GM23338 (cell line): ENCODE results near the gene BSND. TPM values are rescaled to one million over a fixed set of nuclear protein-coding genes. Genes with fewer than 3 reads are reported as not detected.

Experiments
- ATAC-seq: fragments of 200-7000 bp; cut with Tn5 transposase; 3 replicates; pipeline ENCODE4 v1.9.1; 2020
- DNase-seq: peaks from one replicate; pipeline ENCODE4 v3.0.0-alpha.2; 2015; ENCODE audit warnings: low spot score
- H2AFZ ChIP-seq: fragments of 200-600 bp; sonication (generic); 2 replicates; pipeline ENCODE4 v1.8.0; 2016; ENCODE audit warnings: antibody characterized with exemption, mild to moderate bottlenecking, moderate library complexity
- H3F3A ChIP-seq: fragments of 200-600 bp; sonication (generic); replicated peaks from 2 replicates; pipeline ENCODE4 v1.8.0; 2017; ENCODE audit warnings: antibody characterized with exemption, mixed run types, low read depth
- H3K27ac ChIP-seq: fragments of 200-600 bp; sonication (generic); 2 replicates; pipeline ENCODE4 v1.6.1; 2016; ENCODE audit warnings: low read depth
- H3K27me3 ChIP-seq: fragments of 200-600 bp; sonication (generic); 2 replicates; pipeline ENCODE4 v1.8.0; 2016; ENCODE audit warnings: mild to moderate bottlenecking, mixed run types, moderate library complexity; ENCODE audit not compliant: insufficient read depth
- H3K36me3 ChIP-seq: fragments of 200-600 bp; sonication (generic); 2 replicates; pipeline ENCODE4 v1.8.0; 2016; ENCODE audit warnings: mild to moderate bottlenecking; ENCODE audit not compliant: insufficient read depth
- H3K4me1 ChIP-seq: fragments of 200-600 bp; sonication (generic); 2 replicates; pipeline ENCODE4 v1.8.0; 2016; ENCODE audit warnings: mild to moderate bottlenecking, moderate library complexity; ENCODE audit not compliant: insufficient read depth
- H3K4me2 ChIP-seq: fragments of 200-600 bp; sonication (generic); 2 replicates; pipeline ENCODE4 v1.7.1; 2017; ENCODE audit warnings: mixed run types
- H3K4me3 ChIP-seq: fragments of 200-600 bp; sonication (generic); 2 replicates; pipeline ENCODE4 v1.6.1; 2016; ENCODE audit warnings: mixed run types
- H3K79me2 ChIP-seq: fragments of 200-600 bp; sonication (generic); replicated peaks from 2 replicates; pipeline ENCODE4 v1.8.0; 2017; ENCODE audit warnings: mild to moderate bottlenecking; ENCODE audit not compliant: insufficient read depth
- H3K9me2 ChIP-seq: fragments of 200-600 bp; sonication (generic); 2 replicates; pipeline ENCODE4 v1.8.0; 2017; ENCODE audit not compliant: insufficient read depth
- H4K20me1 ChIP-seq: fragments of 200-600 bp; sonication (generic); replicated peaks from 2 replicates; pipeline ENCODE4 v1.8.0; 2017; ENCODE audit warnings: mild to moderate bottlenecking; ENCODE audit not compliant: insufficient read depth
- H3K27ac Mint-ChIP-seq: 2 replicates; pipeline ENCODE4 v1.8.0; 2020; ENCODE audit warnings: inconsistent platforms, mild to moderate bottlenecking, moderate library complexity, mixed read lengths
- H3K27me3 Mint-ChIP-seq: 3 replicates; pipeline ENCODE4 v1.8.0; 2022; ENCODE audit warnings: low read depth, mild to moderate bottlenecking, moderate library complexity, mixed read lengths, inconsistent platforms; ENCODE audit not compliant: insufficient read depth, poor library complexity
- H3K36me3 Mint-ChIP-seq: 3 replicates; pipeline ENCODE4 v1.8.0; 2021; ENCODE audit warnings: low read depth, mild to moderate bottlenecking, inconsistent platforms, moderate library complexity, mixed read lengths
- H3K4me1 Mint-ChIP-seq: 3 replicates; pipeline ENCODE4 v1.8.0; 2020; ENCODE audit warnings: mild to moderate bottlenecking, inconsistent platforms, mixed read lengths
- H3K4me3 Mint-ChIP-seq: 3 replicates; pipeline ENCODE4 v1.8.0; 2021; ENCODE audit warnings: moderate library complexity, mild to moderate bottlenecking, inconsistent platforms, mixed read lengths
- H3K9me3 Mint-ChIP-seq: 3 replicates; pipeline ENCODE4 v1.8.0; 2020; ENCODE audit warnings: moderate library complexity, mild to moderate bottlenecking, inconsistent platforms, mixed read lengths
- CREB1 ChIP-seq: fragments of 250-450 bp; sonication (Bioruptor Pico); IDR thresholded peaks from 2 replicates; pipeline ENCODE4 v1.5.0; 2020; ENCODE audit warnings: low read depth, mild to moderate bottlenecking, moderate library complexity
- EZH2 ChIP-seq: fragments of 200-600 bp; sonication (generic); IDR thresholded peaks from one replicate; pipeline ENCODE4 v1.8.0; 2017; ENCODE audit warnings: antibody characterized with exemption, mild to moderate bottlenecking, low read depth; ENCODE audit not compliant: unreplicated experiment
- EZH2phosphoT487 ChIP-seq: fragments of 200-600 bp; sonication (generic); IDR thresholded peaks from one replicate; pipeline ENCODE4 v1.8.1; 2018; ENCODE audit warnings: antibody characterized with exemption; ENCODE audit not compliant: unreplicated experiment
- JUNB ChIP-seq: IDR thresholded peaks from one replicate; pipeline ENCODE4 v1.6.1; 2016; ENCODE audit warnings: antibody characterized with exemption; ENCODE audit not compliant: unreplicated experiment
- NANOG ChIP-seq: IDR thresholded peaks from 2 replicates; pipeline ENCODE4 v1.6.1; 2016; ENCODE audit warnings: antibody characterized with exemption, borderline replicate concordance
- POLR2AphosphoS5 ChIP-seq: IDR thresholded peaks from 2 replicates; pipeline ENCODE4 v1.6.1; 2016; ENCODE audit warnings: antibody characterized with exemption, low read depth
- STAT1 ChIP-seq: IDR thresholded peaks from one replicate; pipeline ENCODE4 v1.6.1; 2016; ENCODE audit warnings: antibody characterized with exemption; ENCODE audit not compliant: unreplicated experiment
- ZNF331 ChIP-seq: fragments of 250-450 bp; sonication (Bioruptor Pico); IDR thresholded peaks from 2 replicates; pipeline ENCODE4 v1.5.0; 2020; ENCODE audit warnings: low read depth, mild to moderate bottlenecking, moderate library complexity
- polyA plus RNA-seq: library from polyadenylated mRNA; unstranded; fragments of >200 nt; fragmentation: Nextera tagmentation; extraction: Ambion mirVana; gene quantifications from 2 replicates; pipeline ENCODE4 v1.2.1, GENCODE V29; 2016
- total RNA-seq: library from RNA; depleted of rRNA; stranded (reverse); fragments of >200 nt; shearing (Covaris generic); gene quantifications from 2 replicates; pipeline ENCODE4 v1.2.3, GENCODE V29; 2014
- TF ChIP-seq, protein P1 (sequence below), 2 experiments: fragments of 200-600 bp in 1 of 2; sonication (generic) in 1 of 2; conservative IDR thresholded peaks; 2 replicates each; pipeline versions ENCODE4 v1.5.1 to v1.6.1; 2016 to 2017; ENCODE audit warnings: antibody characterized with exemption in 2 of 2, low read depth in 2 of 2, mild to moderate bottlenecking in 2 of 2, moderate library complexity in 1 of 2
- TF ChIP-seq, protein P2 (sequence below): IDR thresholded peaks from one replicate; pipeline ENCODE4 v1.6.1; 2018; ENCODE audit warnings: antibody characterized with exemption; ENCODE audit not compliant: unreplicated experiment
- TF ChIP-seq, protein P3 (sequence below): IDR thresholded peaks from 2 replicates; pipeline ENCODE4 v1.6.1; 2016; ENCODE audit warnings: antibody characterized with exemption
- TF ChIP-seq, protein P4 (sequence below): fragments of 250-450 bp; sonication (Bioruptor Pico); IDR thresholded peaks from 2 replicates; pipeline ENCODE4 v1.5.0; 2020; ENCODE audit warnings: mild to moderate bottlenecking, moderate library complexity

The BSND gene
- total and polyA plus RNA-seq, 2 experiments from 2014 or later, result 0.55 to 1.4 TPM

DNA sequence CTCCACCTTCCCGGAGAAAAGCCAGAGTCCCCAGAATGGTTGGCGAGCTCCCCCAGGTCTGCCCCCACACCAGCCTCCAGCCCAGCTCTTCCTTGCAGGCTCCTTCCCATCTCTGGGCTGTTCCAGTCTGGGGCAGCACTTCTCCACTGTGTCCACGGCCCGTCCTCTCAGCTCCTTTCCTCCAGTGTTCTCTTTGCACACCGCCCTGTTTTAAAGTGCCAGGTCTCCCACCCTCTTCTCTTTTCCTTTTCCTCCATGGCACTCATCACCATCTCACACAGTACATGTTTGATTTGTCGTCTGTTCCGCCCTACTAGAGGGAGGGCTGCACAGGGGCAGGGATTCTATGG, 34.5 kb downstream of the BSND start:
- no peaks in the 10 kb centered on the region for H3F3A ChIP-seq
- peaks cover 28% of the 10 kb centered on the region for H3K4me1 ChIP-seq
- TF ChIP-seq CREB1 (CRISPR knock-in tag) (no peak), POLR2AphosphoS5 (no peak), ZNF331 (no peak), NANOG (no peak), EZH2phosphoT487 (no peak), JUNB (no peak), STAT1 (no peak), EZH2 (no peak)
- TF ChIP-seq, protein P1, sequence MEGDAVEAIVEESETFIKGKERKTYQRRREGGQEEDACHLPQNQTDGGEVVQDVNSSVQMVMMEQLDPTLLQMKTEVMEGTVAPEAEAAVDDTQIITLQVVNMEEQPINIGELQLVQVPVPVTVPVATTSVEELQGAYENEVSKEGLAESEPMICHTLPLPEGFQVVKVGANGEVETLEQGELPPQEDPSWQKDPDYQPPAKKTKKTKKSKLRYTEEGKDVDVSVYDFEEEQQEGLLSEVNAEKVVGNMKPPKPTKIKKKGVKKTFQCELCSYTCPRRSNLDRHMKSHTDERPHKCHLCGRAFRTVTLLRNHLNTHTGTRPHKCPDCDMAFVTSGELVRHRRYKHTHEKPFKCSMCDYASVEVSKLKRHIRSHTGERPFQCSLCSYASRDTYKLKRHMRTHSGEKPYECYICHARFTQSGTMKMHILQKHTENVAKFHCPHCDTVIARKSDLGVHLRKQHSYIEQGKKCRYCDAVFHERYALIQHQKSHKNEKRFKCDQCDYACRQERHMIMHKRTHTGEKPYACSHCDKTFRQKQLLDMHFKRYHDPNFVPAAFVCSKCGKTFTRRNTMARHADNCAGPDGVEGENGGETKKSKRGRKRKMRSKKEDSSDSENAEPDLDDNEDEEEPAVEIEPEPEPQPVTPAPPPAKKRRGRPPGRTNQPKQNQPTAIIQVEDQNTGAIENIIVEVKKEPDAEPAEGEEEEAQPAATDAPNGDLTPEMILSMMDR (conservative IDR thresholded peaks at IDR 0.05; ENCODE audit: low read depth in 2 of 2), result no peak
- TF ChIP-seq, protein P2, sequence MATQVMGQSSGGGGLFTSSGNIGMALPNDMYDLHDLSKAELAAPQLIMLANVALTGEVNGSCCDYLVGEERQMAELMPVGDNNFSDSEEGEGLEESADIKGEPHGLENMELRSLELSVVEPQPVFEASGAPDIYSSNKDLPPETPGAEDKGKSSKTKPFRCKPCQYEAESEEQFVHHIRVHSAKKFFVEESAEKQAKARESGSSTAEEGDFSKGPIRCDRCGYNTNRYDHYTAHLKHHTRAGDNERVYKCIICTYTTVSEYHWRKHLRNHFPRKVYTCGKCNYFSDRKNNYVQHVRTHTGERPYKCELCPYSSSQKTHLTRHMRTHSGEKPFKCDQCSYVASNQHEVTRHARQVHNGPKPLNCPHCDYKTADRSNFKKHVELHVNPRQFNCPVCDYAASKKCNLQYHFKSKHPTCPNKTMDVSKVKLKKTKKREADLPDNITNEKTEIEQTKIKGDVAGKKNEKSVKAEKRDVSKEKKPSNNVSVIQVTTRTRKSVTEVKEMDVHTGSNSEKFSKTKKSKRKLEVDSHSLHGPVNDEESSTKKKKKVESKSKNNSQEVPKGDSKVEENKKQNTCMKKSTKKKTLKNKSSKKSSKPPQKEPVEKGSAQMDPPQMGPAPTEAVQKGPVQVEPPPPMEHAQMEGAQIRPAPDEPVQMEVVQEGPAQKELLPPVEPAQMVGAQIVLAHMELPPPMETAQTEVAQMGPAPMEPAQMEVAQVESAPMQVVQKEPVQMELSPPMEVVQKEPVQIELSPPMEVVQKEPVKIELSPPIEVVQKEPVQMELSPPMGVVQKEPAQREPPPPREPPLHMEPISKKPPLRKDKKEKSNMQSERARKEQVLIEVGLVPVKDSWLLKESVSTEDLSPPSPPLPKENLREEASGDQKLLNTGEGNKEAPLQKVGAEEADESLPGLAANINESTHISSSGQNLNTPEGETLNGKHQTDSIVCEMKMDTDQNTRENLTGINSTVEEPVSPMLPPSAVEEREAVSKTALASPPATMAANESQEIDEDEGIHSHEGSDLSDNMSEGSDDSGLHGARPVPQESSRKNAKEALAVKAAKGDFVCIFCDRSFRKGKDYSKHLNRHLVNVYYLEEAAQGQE, result no peak
- TF ChIP-seq, protein P3, sequence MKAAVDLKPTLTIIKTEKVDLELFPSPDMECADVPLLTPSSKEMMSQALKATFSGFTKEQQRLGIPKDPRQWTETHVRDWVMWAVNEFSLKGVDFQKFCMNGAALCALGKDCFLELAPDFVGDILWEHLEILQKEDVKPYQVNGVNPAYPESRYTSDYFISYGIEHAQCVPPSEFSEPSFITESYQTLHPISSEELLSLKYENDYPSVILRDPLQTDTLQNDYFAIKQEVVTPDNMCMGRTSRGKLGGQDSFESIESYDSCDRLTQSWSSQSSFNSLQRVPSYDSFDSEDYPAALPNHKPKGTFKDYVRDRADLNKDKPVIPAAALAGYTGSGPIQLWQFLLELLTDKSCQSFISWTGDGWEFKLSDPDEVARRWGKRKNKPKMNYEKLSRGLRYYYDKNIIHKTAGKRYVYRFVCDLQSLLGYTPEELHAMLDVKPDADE, result no peak
- TF ChIP-seq, protein P4, sequence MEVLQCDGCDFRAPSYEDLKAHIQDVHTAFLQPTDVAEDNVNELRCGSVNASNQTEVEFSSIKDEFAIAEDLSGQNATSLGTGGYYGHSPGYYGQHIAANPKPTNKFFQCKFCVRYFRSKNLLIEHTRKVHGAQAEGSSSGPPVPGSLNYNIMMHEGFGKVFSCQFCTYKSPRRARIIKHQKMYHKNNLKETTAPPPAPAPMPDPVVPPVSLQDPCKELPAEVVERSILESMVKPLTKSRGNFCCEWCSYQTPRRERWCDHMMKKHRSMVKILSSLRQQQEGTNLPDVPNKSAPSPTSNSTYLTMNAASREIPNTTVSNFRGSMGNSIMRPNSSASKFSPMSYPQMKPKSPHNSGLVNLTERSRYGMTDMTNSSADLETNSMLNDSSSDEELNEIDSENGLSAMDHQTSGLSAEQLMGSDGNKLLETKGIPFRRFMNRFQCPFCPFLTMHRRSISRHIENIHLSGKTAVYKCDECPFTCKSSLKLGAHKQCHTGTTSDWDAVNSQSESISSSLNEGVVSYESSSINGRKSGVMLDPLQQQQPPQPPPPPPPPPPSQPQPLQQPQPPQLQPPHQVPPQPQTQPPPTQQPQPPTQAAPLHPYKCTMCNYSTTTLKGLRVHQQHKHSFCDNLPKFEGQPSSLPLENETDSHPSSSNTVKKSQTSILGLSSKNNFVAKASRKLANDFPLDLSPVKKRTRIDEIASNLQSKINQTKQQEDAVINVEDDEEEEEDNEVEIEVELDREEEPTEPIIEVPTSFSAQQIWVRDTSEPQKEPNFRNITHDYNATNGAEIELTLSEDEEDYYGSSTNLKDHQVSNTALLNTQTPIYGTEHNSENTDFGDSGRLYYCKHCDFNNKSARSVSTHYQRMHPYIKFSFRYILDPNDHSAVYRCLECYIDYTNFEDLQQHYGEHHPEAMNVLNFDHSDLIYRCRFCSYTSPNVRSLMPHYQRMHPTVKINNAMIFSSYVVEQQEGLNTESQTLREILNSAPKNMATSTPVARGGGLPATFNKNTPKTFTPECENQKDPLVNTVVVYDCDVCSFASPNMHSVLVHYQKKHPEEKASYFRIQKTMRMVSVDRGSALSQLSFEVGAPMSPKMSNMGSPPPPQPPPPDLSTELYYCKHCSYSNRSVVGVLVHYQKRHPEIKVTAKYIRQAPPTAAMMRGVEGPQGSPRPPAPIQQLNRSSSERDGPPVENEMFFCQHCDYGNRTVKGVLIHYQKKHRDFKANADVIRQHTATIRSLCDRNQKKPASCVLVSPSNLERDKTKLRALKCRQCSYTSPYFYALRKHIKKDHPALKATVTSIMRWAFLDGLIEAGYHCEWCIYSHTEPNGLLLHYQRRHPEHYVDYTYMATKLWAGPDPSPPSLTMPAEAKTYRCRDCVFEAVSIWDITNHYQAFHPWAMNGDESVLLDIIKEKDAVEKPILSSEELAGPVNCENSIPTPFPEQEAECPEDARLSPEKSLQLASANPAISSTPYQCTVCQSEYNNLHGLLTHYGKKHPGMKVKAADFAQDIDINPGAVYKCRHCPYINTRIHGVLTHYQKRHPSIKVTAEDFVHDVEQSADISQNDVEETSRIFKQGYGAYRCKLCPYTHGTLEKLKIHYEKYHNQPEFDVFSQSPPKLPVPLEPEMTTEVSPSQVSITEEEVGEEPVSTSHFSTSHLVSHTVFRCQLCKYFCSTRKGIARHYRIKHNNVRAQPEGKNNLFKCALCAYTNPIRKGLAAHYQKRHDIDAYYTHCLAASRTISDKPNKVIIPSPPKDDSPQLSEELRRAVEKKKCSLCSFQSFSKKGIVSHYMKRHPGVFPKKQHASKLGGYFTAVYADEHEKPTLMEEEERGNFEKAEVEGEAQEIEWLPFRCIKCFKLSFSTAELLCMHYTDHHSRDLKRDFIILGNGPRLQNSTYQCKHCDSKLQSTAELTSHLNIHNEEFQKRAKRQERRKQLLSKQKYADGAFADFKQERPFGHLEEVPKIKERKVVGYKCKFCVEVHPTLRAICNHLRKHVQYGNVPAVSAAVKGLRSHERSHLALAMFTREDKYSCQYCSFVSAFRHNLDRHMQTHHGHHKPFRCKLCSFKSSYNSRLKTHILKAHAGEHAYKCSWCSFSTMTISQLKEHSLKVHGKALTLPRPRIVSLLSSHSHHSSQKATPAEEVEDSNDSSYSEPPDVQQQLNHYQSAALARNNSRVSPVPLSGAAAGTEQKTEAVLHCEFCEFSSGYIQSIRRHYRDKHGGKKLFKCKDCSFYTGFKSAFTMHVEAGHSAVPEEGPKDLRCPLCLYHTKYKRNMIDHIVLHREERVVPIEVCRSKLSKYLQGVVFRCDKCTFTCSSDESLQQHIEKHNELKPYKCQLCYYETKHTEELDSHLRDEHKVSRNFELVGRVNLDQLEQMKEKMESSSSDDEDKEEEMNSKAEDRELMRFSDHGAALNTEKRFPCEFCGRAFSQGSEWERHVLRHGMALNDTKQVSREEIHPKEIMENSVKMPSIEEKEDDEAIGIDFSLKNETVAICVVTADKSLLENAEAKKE, result no peak
- H3K9me2 ChIP-seq, result peaks cover 7% of the 10 kb centered on the region; the same call in 1 of the 2 replicates
- no peaks in the 10 kb centered on the region; the same call in 1 of the 2 replicates for H3K79me2 ChIP-seq
- no peak overlapping the region for H3K27ac ChIP-seq
- no peak overlapping the region for H3K4me3 ChIP-seq
- H3K4me2 ChIP-seq, result no peak overlapping the region
- Mint-ChIP-seq H3K27ac (no peak overlapping the region), H3K36me3 (peaks cover 9% of the 10 kb centered on the region), H3K9me3 (peaks cover 4% of the 10 kb centered on the region), H3K4me3 (no peak overlapping the region), H3K27me3 (peaks cover 6% of the 10 kb centered on the region), H3K4me1 (peaks cover 19% of the 10 kb centered on the region)
- ATAC-seq (no peak), DNase-seq (no peak)
- H2AFZ ChIP-seq, result no peak overlapping the region
- H3K36me3 ChIP-seq, result no peaks in the 10 kb centered on the region
- peaks cover 14% of the 10 kb centered on the region for H3K27me3 ChIP-seq
- no peaks in the 10 kb centered on the region for H4K20me1 ChIP-seq
